HEK293T (cell line): ENCODE measurements around the gene FBLL1.
A peak's percentile ranks its signal among the peaks of the same experiment; 100 is the strongest.

Experiments used
- CTCF ChIA-PET: fragments of 350-600 bp; formaldehyde crosslinking; extraction: SDS; loops from one replicate; lab custom pipeline; 2021; ENCODE audit warnings: antibody characterized with exemption, inconsistent platforms; lab: Yijun Ruan, JAX
- POLR2A ChIA-PET: fragments of 350-600 bp; formaldehyde crosslinking; extraction: SDS; loops from one replicate; lab custom pipeline; 2020; ENCODE audit warnings: antibody characterized with exemption, inconsistent platforms; lab: Yijun Ruan, JAX
- DNase-seq: peaks from one replicate; pipeline ENCODE4 v3.0.0; 2012; ENCODE audit warnings: mixed read lengths; ENCODE audit errors: extremely low spot score
- ARNT ChIP-seq: fragments of 450-650 bp; IDR thresholded peaks from 2 replicates; pipeline ENCODE4 v1.6.1; 2017; ENCODE audit warnings: mild to moderate bottlenecking
- BHLHE40 ChIP-seq: fragments of 450-650 bp; IDR thresholded peaks from 2 replicates; pipeline ENCODE4 v1.6.1; 2016; ENCODE audit warnings: mild to moderate bottlenecking, moderate library complexity, borderline replicate concordance
- CTBP1 ChIP-seq: fragments of 450-650 bp; IDR thresholded peaks from 2 replicates; pipeline ENCODE4 v1.6.1; 2016; ENCODE audit warnings: borderline replicate concordance
- ELF4 ChIP-seq: fragments of 450-650 bp; IDR thresholded peaks from 2 replicates; pipeline ENCODE4 v1.6.1; 2017; ENCODE audit warnings: antibody characterized with exemption
- FOXA1 ChIP-seq: fragments of 450-650 bp; IDR thresholded peaks from 2 replicates; pipeline ENCODE4 v1.6.1; 2016; ENCODE audit warnings: mild to moderate bottlenecking
- FOXK2 ChIP-seq: fragments of 450-650 bp; IDR thresholded peaks from 2 replicates; pipeline ENCODE4 v1.6.1; 2016; ENCODE audit warnings: mild to moderate bottlenecking
- FOXM1 ChIP-seq: fragments of 450-650 bp; IDR thresholded peaks from 2 replicates; pipeline ENCODE4 v1.6.1; 2017; ENCODE audit warnings: mild to moderate bottlenecking, borderline replicate concordance
- HDGF ChIP-seq: fragments of 450-650 bp; IDR thresholded peaks from 2 replicates; pipeline ENCODE4 v1.6.1; 2017; ENCODE audit warnings: antibody characterized with exemption, borderline replicate concordance
- L3MBTL2 ChIP-seq: fragments of 450-650 bp; conservative IDR thresholded peaks from 2 replicates; pipeline ENCODE4 v1.6.1; 2016; ENCODE audit warnings: mild to moderate bottlenecking
- LEF1 ChIP-seq: fragments of 450-650 bp; IDR thresholded peaks from 2 replicates; pipeline ENCODE4 v1.6.1; 2017; ENCODE audit warnings: mild to moderate bottlenecking, borderline replicate concordance
- NFRKB ChIP-seq: fragments of 450-650 bp; IDR thresholded peaks from 2 replicates; pipeline ENCODE4 v1.6.1; 2016; ENCODE audit warnings: mild to moderate bottlenecking, moderate library complexity
- SP1 ChIP-seq: fragments of 450-650 bp; IDR thresholded peaks from 2 replicates; pipeline ENCODE4 v1.6.1; 2017
- SUZ12 ChIP-seq: fragments of 450-650 bp; IDR thresholded peaks from 2 replicates; pipeline ENCODE4 v1.6.1; 2016; ENCODE audit warnings: mild to moderate bottlenecking
- TARDBP ChIP-seq: fragments of 450-650 bp; IDR thresholded peaks from 2 replicates; pipeline ENCODE4 v1.6.1; 2016
- ZNF384 ChIP-seq: fragments of 450-650 bp; IDR thresholded peaks from 2 replicates; pipeline ENCODE4 v1.6.1; 2016
- TF ChIP-seq, protein P1 (sequence below): fragments of 450-650 bp; IDR thresholded peaks from 2 replicates; pipeline ENCODE4 v1.6.1; 2016

The FBLL1 gene

DNA sequence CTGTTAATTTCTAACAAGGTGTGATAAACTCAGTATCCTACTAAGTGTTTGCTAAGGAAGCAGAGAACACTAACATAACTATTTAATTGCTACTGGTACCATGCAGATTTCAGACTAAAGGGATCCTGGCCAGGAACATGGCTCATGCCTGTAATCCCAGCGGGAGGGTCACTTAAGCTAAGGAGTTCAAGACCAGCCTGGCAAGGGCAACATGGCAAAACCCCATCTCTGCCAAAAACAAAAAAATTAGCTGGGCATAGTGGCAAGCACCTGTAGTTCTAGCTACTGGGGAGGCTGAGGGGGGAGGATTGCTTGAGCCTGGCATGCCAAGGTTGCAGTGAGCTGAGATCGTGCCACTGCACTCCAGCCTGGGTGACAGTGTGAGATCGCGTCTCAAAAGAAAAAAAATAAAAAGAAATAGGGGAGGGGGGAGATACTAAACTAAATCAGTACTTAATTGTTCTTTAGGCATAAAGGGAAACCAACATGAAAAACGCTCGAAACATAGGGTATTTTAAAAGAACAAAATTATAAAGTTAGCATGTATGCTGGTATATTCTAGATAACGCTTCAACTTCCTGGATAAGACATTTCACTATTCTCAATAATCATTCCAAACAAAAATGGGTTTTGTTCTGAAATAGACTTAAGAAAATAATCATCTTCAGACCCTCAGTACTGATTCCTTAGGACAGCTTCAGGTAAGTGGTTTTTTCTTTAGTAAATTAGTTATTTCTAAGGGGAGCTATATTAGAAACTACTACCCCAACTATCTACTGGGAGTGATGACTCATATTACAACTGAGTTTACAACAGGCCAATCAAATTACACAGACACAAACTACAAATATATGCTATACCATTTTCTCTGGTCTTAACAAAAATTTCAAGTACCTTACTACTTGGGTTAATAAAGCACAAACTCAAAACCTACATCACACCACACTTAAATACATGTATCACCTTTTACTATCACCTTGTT is 46.6 kb downstream of the FBLL1 start:
- POLR2A ChIA-PET = interaction anchor here (0.6 kb wide), 1 partner anchor 310 kb away, joined by 3 read pairs; no protein-coding TSS in a partner anchor

GRCh38 chr5:168578006-168578405 is 48.9 kb downstream of the FBLL1 start:
- no peak for TF ChIP-seq LEF1
- no peak for TF ChIP-seq SUZ12
- TF ChIP-seq HDGF = no peak
- no peak for TF ChIP-seq ELF4
- TF ChIP-seq FOXM1 = no peak
- TF ChIP-seq, protein P1, sequence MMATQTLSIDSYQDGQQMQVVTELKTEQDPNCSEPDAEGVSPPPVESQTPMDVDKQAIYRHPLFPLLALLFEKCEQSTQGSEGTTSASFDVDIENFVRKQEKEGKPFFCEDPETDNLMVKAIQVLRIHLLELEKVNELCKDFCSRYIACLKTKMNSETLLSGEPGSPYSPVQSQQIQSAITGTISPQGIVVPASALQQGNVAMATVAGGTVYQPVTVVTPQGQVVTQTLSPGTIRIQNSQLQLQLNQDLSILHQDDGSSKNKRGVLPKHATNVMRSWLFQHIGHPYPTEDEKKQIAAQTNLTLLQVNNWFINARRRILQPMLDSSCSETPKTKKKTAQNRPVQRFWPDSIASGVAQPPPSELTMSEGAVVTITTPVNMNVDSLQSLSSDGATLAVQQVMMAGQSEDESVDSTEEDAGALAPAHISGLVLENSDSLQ = no peak
- no peak for TF ChIP-seq FOXK2
- no peak for TF ChIP-seq L3MBTL2
- no peak for TF ChIP-seq FOXA1
- no peak for TF ChIP-seq BHLHE40
- TF ChIP-seq CTBP1 = no peak
- no peak for TF ChIP-seq NFRKB
- TF ChIP-seq ZNF384 = no peak
- TF ChIP-seq TARDBP = no peak
- no peak for TF ChIP-seq ARNT
- no peak for TF ChIP-seq SP1
- ChIA-PET CTCF (no interaction called here), POLR2A (no interaction called here)
- no peak for DNase-seq

More for the DNA sequence above, 46.6 kb downstream of the FBLL1 start:
- DNase-seq = no peak
- CTCF ChIA-PET = no interaction called here
- no peak for TF ChIP-seq LEF1
- TF ChIP-seq ARNT = no peak
- TF ChIP-seq NFRKB = no peak
- no peak for TF ChIP-seq ZNF384

DNA sequence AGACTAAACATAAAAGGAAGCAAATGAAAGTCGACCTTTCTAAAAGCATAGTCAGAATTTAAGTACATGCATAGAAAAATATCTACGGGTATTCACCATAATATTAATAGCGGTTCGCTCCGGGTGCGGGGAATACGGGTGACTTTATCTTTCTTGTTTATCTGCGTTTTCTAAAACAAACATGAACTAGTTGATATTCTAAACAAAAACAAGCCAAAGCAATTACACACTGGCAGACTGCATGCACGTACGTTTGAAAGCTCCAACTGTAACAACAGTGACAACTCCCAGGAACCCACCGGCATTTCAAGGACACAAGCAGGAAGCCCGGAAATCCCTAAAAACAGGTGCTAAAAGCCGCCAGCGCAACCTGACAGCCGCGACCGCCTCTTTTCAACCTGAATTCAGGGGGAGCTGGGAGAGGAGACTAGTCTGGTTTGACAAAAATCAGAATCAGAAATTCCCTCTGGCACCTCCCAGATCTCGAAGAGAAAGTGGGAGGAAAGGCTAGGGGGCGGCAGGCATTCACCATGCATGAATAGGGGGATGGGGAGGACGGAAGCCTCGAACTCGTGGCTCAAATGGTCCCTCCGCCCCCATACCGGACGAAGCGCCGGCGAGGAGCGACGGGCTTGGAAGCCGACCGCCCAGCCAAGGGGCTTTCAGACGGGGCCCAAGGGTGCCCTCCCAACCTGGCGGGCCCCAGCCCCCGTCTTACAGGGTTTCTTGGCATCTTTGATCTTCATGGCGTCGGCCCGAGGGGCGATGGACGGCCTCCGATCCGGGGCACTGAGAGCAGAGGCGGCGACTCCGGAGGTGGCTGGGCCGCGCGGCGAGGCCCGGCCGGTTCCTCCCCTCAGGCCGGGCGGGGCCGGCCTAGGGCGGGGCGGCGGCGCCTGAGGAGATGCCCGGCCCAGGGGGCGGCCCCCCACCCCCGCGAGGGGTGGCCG is 49.7 kb downstream of the FBLL1 start, which contains the start of gene PANK3:
TSS of gene PANK3 (minus strand) at position 831 of the 950 bp plus-strand sequence. CDS start at position 746, 85 bp downstream.
- peak; percentile 83 for DNase-seq
- POLR2A ChIA-PET = interaction anchor here (0.6 to 1.9 kb wide), 13 partner anchors 11 to 1007 kb away, joined by 3 to 28 read pairs (median 4); no protein-coding TSS in a partner anchor
- CTCF ChIA-PET = no interaction called here
- TF ChIP-seq FOXM1 (no peak), FOXA1 (no peak), ZNF384 (no peak), HDGF (no peak), LEF1 (0 out of 2 replicates have a peak, but pooled peaks have one; percentile 91), L3MBTL2 (peak; percentile 76), ARNT (no peak), SUZ12 (no peak), FOXK2 (no peak), CTBP1 (no peak), NFRKB (no peak), TARDBP (no peak), BHLHE40 (no peak), SP1 (no peak), ELF4 (peak; percentile 49)
- TF ChIP-seq, protein P1 = no peak

DNA sequence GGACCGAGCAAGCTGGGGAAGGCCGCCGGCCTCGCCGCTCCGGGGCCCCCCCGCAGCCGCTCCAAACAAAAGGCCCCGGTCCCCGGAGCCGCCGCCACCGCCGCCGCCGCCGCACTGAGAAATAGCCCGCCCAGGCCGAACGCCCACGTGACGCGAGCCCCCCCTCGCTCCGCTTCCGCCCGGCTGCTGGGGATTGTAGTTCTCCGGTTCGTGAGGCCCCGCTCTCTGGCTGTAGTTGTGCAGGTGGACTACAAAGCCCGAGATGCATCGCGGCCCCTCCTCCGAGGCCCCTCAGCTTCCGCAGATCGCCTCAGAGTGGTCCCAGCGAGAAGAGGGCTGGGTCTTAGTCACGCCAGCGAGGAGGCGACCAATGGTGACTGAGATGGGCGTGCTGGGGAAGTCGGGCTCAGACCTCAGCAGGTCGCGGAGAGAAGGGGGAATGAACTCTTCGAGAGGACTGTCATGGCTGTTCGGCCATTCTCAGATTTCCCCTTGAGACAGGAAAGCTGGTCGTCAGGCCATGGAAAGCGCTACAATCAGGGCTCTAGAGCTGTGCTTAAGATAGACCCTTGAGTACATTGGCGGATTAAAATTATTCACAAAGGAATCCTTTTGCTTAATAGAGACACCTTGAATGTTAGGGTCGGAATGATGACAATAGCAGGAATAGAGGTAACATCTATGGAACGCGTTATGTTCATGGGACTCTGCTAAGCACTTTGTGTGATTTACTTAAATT is 50.6 kb downstream of the FBLL1 start:
- DNase-seq = peak; percentile 99
- TF ChIP-seq NFRKB (peak; percentile 37; the same call in 1 of the 2 replicates), ELF4 (peak; percentile 61), L3MBTL2 (no peak), HDGF (peak; percentile 97; the same call in 1 of the 2 replicates), FOXA1 (no peak), LEF1 (no peak; the same call in 1 of the 2 replicates), ARNT (no peak), TARDBP (no peak), FOXK2 (no peak), FOXM1 (peak; percentile 96), CTBP1 (no peak)
- TF ChIP-seq, protein P1 = peak; percentile 74
- CTCF ChIA-PET = no interaction called here
- POLR2A ChIA-PET = interaction anchor here (0.6 to 1.9 kb wide), 14 partner anchors 11 to 1006 kb away, joined by 3 to 28 read pairs (median 4); no protein-coding TSS in a partner anchor

DNA sequence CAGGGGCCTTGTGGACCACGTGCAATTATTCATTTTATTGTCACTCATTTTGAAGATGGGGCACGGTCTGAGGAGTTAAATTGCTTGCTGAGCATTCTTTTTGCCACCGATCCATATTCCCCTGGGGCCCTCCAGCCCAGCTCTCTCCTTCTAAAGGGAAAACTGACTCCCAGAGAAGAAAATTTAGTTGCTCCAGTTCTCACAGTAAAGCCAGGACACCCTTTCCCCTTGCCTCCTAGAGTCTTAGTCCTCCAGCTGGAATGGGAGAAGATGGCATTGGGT is 51.1 kb downstream of the FBLL1 start:
- DNase-seq = no peak
- CTCF ChIA-PET = no interaction called here
- peak; percentile 63 for TF ChIP-seq L3MBTL2
- TF ChIP-seq SP1 = no peak
- TF ChIP-seq ZNF384 = no peak
- no peak for TF ChIP-seq ELF4
- no peak for TF ChIP-seq HDGF
- no peak for TF ChIP-seq FOXA1
- POLR2A ChIA-PET = interaction anchor here (0.8 to 1.9 kb wide), 11 partner anchors 10 to 185 kb away, joined by 3 to 28 read pairs (median 4); no protein-coding TSS in a partner anchor
